A549 (cell line): Measurements from ENCODE around the gene CPS1.

Source experiments
- CHD2 ChIP-seq: fragments of 150-350 bp; IDR thresholded peaks from 2 replicates; pipeline ENCODE4 v1.6.1; 2014; ENCODE audit warnings: low read length; ENCODE audit not compliant: partially characterized antibody
- CTCF ChIP-seq: fragments of >200 bp; sonication (Bioruptor Twin); formaldehyde crosslinking; IDR thresholded peaks from 3 replicates; pipeline ENCODE4 v1.5.1; 2016
- ESRRA ChIP-seq: fragments of 150-350 bp; IDR thresholded peaks from 2 replicates; pipeline ENCODE4 v1.6.1; 2014; ENCODE audit warnings: mild to moderate bottlenecking, low read length, borderline replicate concordance
- NFE2L2 ChIP-seq: fragments of 150-350 bp; conservative IDR thresholded peaks from 2 replicates; pipeline ENCODE4 v1.6.1; 2014; ENCODE audit warnings: low read length
- REST ChIP-seq: fragments of 200-600 bp; sonication (generic); IDR thresholded peaks from 2 replicates; pipeline ENCODE4 v1.6.1; 2016; ENCODE audit warnings: antibody characterized with exemption, mild to moderate bottlenecking, moderate library complexity
- RFX5 ChIP-seq: fragments of 450-650 bp; IDR thresholded peaks from 2 replicates; pipeline ENCODE4 v1.7.1; 2014; ENCODE audit warnings: antibody characterized with exemption, mild to moderate bottlenecking, moderate library complexity
- ZC3H11A ChIP-seq: fragments of 450-650 bp; IDR thresholded peaks from 2 replicates; pipeline ENCODE4 v1.6.1; 2014; ENCODE audit warnings: antibody characterized with exemption, mild to moderate bottlenecking

- TF ChIP-seq CTCF (no peak), NFE2L2 (no peak), CHD2 (no peak), ESRRA (no peak), ZC3H11A (no peak), RFX5 (no peak), REST (no peak)
Measured at GRCh38 chr2:210642333-210642732, 85.9 kb downstream of the CPS1 start.
